Lower lobe of right lung (tissue), 2 donors: Measurements from ENCODE around the gene PARVB. TPM values are rescaled to one million over a fixed set of nuclear protein-coding genes. Genes with fewer than 3 reads are reported as not detected.

Experiments used
- ATAC-seq, 2 donors: fragments of 200-7000 bp; cut with Tn5 transposase; one replicate each; pipeline ENCODE4 v1.9.1; 2020 to 2022; ENCODE audit warnings: mild to moderate bottlenecking in 2 of 2, moderate library complexity in 2 of 2
- DNase-seq: peaks from one replicate; pipeline ENCODE4 v3.0.0-alpha.2; 2020
- H3K27ac ChIP-seq: fragments of 200-600 bp; one replicate; pipeline ENCODE4 v1.8.0; 2022
- H3K27me3 ChIP-seq: fragments of 200-600 bp; one replicate; pipeline ENCODE4 v1.8.0; 2022; ENCODE audit warnings: low read depth
- H3K36me3 ChIP-seq: fragments of 200-600 bp; one replicate; pipeline ENCODE4 v1.8.0; 2022; ENCODE audit warnings: mild to moderate bottlenecking
- H3K4me1 ChIP-seq: fragments of 200-600 bp; one replicate; pipeline ENCODE4 v1.8.0; 2022
- H3K4me3 ChIP-seq: fragments of 200-600 bp; one replicate; pipeline ENCODE4 v1.8.0; 2022; ENCODE audit warnings: mild to moderate bottlenecking
- H3K9me3 ChIP-seq: fragments of 200-600 bp; one replicate; pipeline ENCODE4 v1.8.0; 2022
- CTCF ChIP-seq: fragments of 200-600 bp; IDR thresholded peaks from one replicate; pipeline ENCODE4 v1.8.0; 2022; ENCODE audit warnings: antibody characterized with exemption, mild to moderate bottlenecking
- intact Hi-C: fragments of 100-400 bp; cut with DNase I; formaldehyde crosslinking; loops from one replicate; pipeline ENCODE4 v1.11.0; 2022
- long read RNA-seq: library from polyadenylated mRNA; unstranded; transcript quantifications from one replicate; pipeline ENCODE4 v2.0.0, GENCODE V29; 2021
- total RNA-seq: library from RNA; stranded (reverse); fragmentation: NEBNext Ultra II Directional; extraction: Animal tissue kit (Norgen Biotek cat#: 25700); gene quantifications from one replicate; pipeline ENCODE4 v1.2.1, GENCODE V29; 2021
- donor health status: DM: no; HTN: yes; CAD: no; lungs with severe emphysema.

The PARVB gene
- total RNA-seq = 44.7 TPM
- long read RNA-seq, full-length matches to known transcripts = 15 of 43 reads
- long read RNA-seq, partial matches to known transcripts = 4 of 43 reads
- long read RNA-seq, other reads (novel, unspliced or antisense) = 24 of 43 reads

DNA sequence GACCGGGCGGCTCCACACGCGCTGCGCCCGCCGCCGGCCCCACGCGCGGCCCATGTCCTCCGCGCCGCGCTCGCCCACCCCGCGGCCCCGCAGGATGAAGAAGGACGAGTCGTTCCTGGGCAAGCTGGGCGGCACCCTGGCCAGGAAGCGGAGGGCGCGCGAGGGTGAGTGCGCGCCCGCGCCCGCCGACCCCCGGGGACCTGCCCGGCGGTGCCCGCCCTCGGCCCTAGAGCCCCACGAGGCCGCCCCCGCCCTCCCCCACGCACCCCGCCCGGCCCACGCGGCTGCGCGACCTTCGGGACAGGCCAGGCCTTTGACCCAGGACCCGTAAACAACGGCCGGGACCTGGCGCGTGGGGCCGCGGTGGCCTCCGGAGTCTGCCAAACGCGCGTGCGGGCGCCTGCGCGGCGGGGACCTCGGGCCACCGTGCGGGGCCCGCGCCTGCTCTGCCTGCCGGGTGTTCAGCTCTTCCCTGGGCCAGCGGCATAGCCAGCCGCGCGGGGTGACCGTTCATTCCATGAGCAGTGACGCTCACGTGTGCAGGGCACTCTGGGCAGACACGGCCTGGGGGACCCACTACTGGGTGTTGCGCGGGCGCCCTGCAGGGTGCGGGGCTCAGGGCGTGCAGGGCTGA is at the start of gene PARVB:
Gene PARVB, plus strand, starts transcription at position 15 of the 634 bp plus-strand sequence. Its CDS starts 38 bp downstream, at position 53.
- peak; percentile 51 for DNase-seq
- H3K9me3 ChIP-seq = no peaks in the 10 kb centered on the region
- no peaks in the 10 kb centered on the region for H3K36me3 ChIP-seq
- peak within 1 kb of the TSS; percentile 66 for H3K4me3 ChIP-seq
- H3K27me3 ChIP-seq = no peaks in the 10 kb centered on the region
- TF ChIP-seq CTCF = no peak
- ATAC-seq = peak; percentile 28 to 31
- intact Hi-C loops = no loop called here
- H3K4me1 ChIP-seq = peaks cover 43% of the 10 kb centered on the region
- peak within 1 kb of the TSS; percentile 93 for H3K27ac ChIP-seq

DNA sequence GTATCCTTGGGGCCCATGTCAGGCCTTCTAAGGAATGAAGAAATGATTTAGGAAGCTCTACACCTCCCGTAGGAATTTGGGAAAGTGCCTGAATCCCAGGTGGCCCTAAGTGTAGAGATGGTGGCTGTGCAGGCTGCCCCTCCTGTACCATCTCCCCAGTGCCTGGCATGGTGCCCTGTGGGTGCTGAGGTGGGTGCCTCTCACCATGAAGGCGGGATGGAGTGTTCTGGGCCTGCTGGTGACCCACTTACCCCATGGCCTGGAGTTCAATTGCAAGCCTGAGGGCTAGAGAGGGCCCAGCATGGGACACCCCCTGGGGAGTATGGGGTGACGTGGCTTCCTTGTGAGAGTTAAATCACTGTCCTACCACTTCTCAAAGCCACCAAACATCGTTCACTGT is 49.1 kb upstream of the PARVB start:
- TF ChIP-seq CTCF = no peak
- no peak overlapping the region for H3K27ac ChIP-seq
- no peaks in the 10 kb centered on the region for H3K27me3 ChIP-seq
- DNase-seq (no peak), ATAC-seq (no peak)
- H3K36me3 ChIP-seq = peaks cover 95% of the 10 kb centered on the region
- no peaks in the 10 kb centered on the region for H3K4me1 ChIP-seq
- H3K4me3 ChIP-seq = no peak overlapping the region
- no peaks in the 10 kb centered on the region for H3K9me3 ChIP-seq
- intact Hi-C loops = no loop called here

DNA sequence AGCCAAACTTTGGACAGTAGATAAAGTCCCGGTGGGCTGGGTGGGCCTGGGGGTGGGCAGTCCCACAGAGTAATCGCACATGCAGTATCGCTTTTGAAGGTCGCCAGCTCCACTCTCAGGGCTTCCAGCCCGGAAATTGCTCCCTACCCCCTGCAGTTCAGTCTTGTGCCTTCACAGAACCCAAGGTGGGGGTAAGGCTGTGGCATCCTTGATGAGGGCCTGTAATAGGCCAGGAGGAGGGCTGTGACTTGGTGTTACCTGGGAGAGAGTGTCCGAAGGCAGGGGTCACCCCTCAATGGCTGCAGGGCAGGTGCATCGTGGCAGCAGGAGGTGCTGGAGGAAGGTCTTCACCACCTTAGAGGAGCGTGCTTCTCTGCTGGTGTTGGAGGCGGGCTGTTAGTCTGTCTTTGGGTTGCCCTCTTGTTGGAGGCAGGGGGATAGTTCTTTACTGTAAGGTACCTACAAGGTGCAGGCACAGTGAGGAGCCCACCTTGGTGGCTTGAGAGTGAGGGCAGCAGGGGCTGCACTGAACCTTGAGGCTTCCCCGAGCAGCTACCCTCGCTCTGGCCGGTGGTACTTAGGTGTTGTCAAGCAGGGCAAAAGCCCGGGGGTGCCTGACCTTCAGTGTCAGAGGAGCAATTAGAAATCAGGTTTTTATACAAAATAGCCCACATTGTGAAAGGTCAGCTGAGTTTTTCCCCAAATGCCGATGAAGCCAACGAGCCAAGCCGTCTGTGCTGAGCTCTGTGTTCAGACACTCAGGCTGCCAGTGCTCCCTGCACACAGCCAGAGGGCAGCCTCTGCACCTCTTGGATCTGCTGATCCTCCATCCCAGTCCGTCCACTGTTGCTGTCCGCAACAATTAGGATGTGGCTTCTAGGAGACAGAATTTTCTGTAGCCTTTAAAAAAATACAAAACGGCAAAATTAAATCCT is 47.0 kb upstream of the PARVB start:
- Histone ChIP-seq H3K9me3 (no peaks in the 10 kb centered on the region), H3K27me3 (no peaks in the 10 kb centered on the region), H3K4me3 (no peak overlapping the region), H3K27ac (no peak overlapping the region), H3K36me3 (peaks cover 97% of the 10 kb centered on the region), H3K4me1 (no peaks in the 10 kb centered on the region)
- intact Hi-C loops = no loop called here
- TF ChIP-seq CTCF = no peak
- ATAC-seq (no peak), DNase-seq (no peak)

DNA sequence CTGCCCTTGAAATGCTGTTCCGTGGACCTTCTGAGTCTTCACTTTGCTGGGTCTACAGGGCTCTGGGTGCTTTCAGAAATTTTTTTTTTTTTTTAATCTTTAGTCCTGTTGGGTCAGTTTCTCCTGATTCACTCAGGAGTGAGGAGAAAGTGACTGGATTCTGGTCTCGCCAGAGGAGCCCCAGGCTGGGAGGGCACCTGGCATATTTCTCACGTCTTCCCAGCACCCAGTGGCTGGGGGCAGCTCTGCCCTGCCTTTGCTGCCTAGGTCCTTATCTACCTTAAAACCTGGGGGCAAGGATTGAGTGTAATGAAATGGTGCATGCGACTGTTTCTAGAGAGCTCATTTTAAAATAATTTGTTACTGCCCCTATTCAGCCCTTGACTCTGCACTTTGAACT is 45.5 kb upstream of the PARVB start:
- TF ChIP-seq CTCF = no peak
- Histone ChIP-seq H3K9me3 (no peaks in the 10 kb centered on the region), H3K36me3 (peaks cover 99% of the 10 kb centered on the region), H3K4me1 (no peaks in the 10 kb centered on the region), H3K4me3 (no peak overlapping the region), H3K27me3 (no peaks in the 10 kb centered on the region), H3K27ac (no peak overlapping the region)
- no peak for ATAC-seq
- no peak for DNase-seq
- intact Hi-C loops = no loop called here

- Histone ChIP-seq H3K4me1 (no peaks in the 10 kb centered on the region), H3K36me3 (peaks cover 99% of the 10 kb centered on the region), H3K4me3 (no peak overlapping the region), H3K9me3 (no peaks in the 10 kb centered on the region), H3K27ac (no peak overlapping the region), H3K27me3 (no peaks in the 10 kb centered on the region)
- DNase-seq (no peak), ATAC-seq (no peak)
- intact Hi-C loops = no loop called here
- no peak for TF ChIP-seq CTCF
These were observed 43.5 kb upstream of the PARVB start for GRCh38 chr22:43980579-43980978.
